GM10266 (cell line): ENCODE measurements around the gene RFC2.

ENCODE experiments used
- DNase-seq: peaks from one replicate; pipeline ENCODE4 v3.0.0; 2012; ENCODE audit errors: extremely low spot score
- TF ChIP-seq, protein P1 (sequence below): IDR thresholded peaks from 2 replicates; pipeline ENCODE4 v1.5.1; 2012; ENCODE audit warnings: mild to moderate bottlenecking, low read depth; ENCODE audit not compliant: control insufficient read depth, insufficient read depth; ENCODE audit errors: missing control alignments

The RFC2 gene

DNA sequence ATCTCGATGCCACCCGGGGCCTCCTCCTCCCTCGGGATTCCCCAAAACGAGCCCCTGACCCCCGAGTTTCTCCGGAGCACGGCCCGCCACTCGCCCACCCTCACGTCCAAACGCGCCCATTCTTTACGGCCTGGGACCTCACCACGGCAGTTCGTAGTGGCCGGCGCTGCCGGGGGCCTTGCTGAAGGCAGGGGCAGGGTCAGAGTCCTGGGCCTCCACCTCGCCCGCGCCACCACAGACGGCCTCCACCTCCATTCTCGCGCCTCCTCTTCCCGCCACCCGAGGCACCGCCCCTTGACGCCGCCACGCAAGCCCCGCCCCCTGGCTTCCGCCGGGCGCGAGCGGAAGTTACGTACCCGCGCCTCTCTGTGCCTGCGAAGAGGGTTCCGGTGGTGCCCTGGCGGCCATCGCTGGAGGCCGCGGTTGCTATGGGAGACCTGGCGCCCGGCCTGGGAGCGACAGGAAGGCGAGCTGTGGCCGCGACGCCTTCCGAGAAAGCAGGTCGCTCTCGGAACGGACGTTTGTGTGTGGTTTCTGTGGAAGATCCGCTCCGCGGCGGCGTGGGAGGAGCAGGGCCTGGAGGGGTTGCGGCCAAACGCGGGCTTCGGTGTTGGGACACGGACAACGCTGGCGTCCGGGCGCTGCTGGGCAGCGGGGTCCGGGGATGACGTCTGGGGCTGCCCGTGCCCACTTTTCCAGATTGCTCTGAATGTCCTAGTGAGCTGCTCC, at the start of gene RFC2:
Gene RFC2 (minus strand): TSS at position 271 of the 729 bp plus-strand sequence. CDS start 16 bp downstream, at position 255.
- TF ChIP-seq, protein P1, sequence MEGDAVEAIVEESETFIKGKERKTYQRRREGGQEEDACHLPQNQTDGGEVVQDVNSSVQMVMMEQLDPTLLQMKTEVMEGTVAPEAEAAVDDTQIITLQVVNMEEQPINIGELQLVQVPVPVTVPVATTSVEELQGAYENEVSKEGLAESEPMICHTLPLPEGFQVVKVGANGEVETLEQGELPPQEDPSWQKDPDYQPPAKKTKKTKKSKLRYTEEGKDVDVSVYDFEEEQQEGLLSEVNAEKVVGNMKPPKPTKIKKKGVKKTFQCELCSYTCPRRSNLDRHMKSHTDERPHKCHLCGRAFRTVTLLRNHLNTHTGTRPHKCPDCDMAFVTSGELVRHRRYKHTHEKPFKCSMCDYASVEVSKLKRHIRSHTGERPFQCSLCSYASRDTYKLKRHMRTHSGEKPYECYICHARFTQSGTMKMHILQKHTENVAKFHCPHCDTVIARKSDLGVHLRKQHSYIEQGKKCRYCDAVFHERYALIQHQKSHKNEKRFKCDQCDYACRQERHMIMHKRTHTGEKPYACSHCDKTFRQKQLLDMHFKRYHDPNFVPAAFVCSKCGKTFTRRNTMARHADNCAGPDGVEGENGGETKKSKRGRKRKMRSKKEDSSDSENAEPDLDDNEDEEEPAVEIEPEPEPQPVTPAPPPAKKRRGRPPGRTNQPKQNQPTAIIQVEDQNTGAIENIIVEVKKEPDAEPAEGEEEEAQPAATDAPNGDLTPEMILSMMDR = no peak
- DNase-seq = peak; percentile 95

DNA sequence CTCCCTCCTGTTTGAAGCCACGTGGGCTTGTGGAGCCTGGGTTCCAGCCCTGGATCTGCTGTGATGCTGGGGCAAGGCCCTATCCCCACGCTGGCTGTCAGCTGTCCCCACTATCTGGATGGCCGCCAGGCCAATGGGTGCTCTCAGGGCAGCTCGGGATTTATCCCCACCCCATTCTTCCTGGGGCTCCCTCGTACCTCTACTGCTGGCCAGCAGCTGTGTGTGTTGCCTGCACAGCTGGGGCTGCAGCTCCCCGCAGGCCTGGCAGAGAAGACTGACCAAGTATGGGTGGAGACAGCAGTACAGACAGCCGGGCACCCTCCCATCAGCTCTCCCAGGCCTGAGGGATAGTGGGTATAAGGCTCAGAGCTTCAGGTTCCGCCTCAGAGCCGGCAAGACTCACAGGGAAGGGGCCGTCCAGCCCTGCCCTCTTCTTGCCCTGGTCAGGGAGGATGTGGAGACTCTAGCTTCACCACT, 48.6 kb upstream of the RFC2 start:
- DNase-seq = no peak
- TF ChIP-seq, protein P1 = no peak

DNA sequence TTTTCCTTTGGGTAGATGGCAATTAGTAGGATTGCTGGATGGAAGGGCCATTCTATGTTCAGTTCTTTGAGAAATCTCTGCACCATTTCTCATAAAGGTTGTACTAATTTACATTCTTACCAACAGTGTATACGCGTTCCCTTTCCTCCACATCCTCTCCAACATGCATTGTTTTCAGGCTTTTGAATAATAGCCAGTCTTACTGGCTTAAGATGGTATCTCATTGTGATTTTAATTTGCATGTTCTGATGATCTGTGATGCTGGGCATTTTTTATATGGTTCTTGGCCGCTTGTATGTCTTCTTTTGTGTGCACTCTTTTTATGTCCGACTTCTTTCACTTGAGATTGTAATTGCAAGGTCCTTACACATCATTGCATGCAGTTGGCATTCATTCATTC, 46.7 kb upstream of the RFC2 start:
- DNase-seq = no peak
- TF ChIP-seq, protein P1 = no peak

DNA sequence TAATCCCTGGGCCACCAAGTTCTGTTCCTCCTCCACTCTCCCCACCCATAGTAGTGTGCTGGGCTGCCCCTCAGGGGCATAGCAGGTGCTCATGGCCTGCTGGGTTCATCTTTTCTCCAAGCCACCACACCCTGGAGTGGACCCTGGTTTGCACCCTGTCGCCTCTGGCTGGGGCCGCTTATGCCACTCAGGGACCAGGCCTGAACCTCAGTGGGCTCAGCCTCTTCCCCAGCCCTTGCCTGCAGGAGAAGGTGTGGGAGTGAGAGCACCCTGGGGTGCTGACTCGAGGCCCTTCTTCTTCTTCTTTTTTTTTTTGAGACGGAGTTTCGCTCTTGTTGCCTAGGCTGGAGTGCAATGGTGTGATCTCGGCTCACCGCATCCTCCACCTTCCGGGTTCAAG, 45.2 kb upstream of the RFC2 start:
- TF ChIP-seq, protein P1 = no peak
- DNase-seq = no peak

DNA sequence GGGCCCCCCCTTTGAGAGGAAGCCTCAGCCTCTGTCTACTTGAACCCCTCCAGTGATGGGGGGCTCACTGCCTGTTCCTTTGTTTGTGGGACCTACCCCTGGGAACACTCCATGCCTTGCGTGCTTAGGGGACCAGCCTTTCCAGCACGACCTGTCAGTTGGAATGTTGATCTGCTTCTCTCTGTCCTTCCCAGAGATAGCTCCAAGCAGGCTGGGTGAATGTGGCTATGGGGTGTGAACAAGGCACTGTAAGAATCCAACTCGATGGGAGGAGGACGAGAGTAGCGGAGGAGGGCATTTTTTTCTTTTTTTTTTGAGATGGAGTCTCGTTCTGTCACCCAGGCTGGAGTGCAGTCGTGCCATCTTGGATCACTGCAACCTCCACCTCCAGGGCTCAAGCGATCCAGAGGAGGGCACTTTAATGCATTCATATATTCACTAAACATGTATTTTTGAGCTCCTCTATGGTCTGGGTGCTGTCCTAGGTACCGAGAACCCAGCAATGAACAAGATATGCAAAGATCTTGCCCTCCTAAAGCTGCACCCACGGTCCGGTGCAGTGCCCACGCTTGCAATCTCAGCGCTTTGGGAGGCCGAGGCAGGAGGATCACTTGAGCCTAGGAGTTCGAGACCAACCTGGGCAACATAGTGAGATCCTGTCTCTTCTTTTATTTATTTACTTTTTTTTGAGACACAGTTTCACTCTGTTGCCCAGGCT, 43.5 kb upstream of the RFC2 start:
- TF ChIP-seq, protein P1 = no peak

DNA sequence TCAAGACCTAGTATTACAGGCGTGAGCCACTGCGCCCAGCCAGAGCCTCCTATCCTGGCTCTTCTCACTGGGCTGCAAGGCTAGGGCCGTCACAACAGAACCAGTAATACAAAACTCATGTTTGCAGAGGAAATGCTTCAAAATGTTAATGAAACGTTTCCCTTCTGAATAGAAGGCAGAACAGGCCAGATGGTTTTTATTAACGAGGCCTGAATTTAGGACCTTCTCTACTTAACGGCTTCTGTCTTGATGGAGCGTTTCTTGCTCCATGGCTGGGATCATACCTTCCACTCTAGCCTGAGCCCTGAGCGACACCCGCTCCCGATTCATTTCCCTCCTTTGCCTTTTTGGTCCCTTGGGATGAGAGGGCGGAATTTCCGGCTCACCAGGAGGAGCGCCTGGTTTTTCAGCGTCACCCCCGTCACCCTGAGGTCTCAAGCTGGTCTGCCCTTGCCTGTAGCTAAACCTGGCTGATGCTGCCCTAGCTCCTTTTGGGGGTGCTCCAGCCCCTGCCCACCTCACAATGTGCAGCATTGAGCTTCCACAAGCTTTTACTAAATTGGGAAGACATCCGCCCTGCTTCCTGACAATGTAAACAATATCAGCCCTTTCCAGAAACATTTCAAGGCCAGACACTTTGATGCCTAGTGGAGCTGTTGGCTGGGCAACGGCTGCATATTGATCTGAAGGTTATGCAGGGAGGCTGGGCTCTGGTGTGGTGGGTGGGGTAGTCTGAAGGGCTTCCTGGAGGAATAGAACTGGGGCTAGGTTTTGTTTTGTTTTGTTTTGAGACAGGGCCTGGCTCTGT, 40.2 kb upstream of the RFC2 start:
- TF ChIP-seq, protein P1 = no peak
- DNase-seq = no peak

More for the DNA sequence above, 43.5 kb upstream of the RFC2 start:
- no peak for DNase-seq

DNA sequence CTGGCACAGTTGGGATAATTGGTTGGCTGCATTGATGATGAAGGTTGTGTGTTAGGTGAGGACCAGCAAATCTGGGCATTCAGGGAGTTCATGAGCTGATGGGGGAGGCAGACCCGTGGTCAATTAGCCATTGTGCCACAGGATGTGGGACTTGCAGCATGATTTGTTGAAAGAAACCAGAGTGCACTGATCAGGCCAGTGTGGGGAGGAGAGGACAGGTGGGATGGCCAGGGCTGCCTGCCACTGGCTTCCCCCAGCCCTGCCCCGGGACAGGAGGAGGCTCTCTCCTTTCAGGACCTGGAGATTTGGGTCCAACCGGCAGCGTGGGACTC, 39.3 kb upstream of the RFC2 start:
- TF ChIP-seq, protein P1 = no peak
- no peak for DNase-seq
